Choroid plexus epithelial cell (primary cell): Measurements from ENCODE around the gene SMG1.
A peak's percentile ranks its signal among the peaks of the same experiment; 100 is the strongest.
"Not testable (repeated sequence)": the region's sequence is repeated elsewhere in the genome, so short reads cannot be mapped to it uniquely, and the experiment has no call there.

ENCODE experiments used
- DNase-seq: peaks from one replicate; pipeline ENCODE4 v3.0.0-alpha.2; 2010; ENCODE audit warnings: low read depth
- H3K4me3 ChIP-seq: 2 replicates; pipeline ENCODE4 v1.5.1; 2011; ENCODE audit warnings: low read depth, mild to moderate bottlenecking, control low read depth, low read length, moderate library complexity
- TF ChIP-seq, protein P1 (sequence below): conservative IDR thresholded peaks from 2 replicates; pipeline ENCODE4 v1.5.1; 2011; ENCODE audit warnings: low read depth, mild to moderate bottlenecking, control low read depth, inconsistent platforms, low read length, moderate library complexity

SMG1 gene

DNA sequence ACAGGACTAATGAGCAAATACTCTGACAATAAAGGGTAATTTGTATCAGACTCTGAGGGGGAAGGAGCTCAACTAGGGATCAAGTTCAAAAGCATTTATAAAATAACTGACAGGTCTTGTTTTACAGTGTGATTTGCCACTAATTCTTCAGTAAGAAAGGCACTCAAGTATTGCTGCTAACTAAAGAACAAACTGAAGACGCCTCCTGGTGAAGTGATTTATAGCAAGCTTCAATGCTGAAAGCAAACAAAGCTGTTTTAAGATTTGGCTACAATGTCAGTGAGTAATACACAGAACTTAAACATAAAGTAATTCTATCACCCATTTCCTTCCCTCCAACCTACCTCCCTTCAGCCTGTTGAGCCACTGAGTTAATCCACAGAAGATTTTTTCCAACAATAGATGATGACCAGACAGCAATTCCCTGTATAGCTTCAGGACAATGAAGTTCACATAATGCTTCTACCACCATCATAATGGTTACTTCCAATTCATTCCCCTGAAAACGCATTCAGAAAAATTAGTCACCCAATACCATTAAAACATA is 59.9 kb downstream of the SMG1 start:
- DNase-seq: peak; percentile 60
- not testable (repeated sequence) for H3K4me3 ChIP-seq
- TF ChIP-seq, protein P1, sequence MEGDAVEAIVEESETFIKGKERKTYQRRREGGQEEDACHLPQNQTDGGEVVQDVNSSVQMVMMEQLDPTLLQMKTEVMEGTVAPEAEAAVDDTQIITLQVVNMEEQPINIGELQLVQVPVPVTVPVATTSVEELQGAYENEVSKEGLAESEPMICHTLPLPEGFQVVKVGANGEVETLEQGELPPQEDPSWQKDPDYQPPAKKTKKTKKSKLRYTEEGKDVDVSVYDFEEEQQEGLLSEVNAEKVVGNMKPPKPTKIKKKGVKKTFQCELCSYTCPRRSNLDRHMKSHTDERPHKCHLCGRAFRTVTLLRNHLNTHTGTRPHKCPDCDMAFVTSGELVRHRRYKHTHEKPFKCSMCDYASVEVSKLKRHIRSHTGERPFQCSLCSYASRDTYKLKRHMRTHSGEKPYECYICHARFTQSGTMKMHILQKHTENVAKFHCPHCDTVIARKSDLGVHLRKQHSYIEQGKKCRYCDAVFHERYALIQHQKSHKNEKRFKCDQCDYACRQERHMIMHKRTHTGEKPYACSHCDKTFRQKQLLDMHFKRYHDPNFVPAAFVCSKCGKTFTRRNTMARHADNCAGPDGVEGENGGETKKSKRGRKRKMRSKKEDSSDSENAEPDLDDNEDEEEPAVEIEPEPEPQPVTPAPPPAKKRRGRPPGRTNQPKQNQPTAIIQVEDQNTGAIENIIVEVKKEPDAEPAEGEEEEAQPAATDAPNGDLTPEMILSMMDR: peak; percentile 10

DNA sequence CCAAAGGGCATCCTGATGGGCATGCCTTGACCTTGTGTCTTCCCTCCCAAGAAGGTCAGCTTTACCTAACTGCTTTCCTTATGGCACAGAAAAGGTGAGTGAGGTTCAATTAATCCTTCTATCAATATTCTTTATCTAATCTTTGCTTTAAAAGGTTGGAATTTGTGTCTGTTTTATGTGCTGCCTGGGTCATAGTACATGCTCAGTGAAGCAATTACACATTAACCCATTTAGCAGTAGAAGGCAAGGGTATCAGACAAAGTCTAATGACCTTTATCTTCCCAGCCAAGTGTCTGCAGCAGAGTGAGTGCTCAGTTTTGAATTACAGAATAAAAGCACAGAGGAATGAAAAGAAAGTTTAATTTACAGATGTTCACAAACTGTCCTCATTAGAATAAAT is 63.3 kb downstream of the SMG1 start:
- DNase-seq, H3K4me3 ChIP-seq: not testable (repeated sequence)

DNA sequence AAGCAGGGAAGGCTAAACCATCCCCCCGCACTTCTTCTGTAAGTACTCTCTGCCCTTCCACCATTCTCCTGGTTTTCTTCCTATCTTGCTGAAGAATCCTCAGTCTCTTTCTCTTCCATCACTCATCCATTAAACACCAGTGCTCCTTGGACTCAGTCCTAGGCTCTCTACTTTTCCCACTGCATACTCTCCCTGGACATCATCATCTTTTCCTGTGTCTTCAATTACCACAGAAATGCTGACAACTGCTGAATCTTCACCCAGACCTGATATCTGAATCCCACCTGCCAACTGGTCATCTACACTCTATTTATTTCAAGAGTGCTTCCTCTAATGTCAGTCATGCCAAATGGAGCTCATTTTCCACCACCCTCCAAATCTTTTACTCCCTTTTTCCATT is 71.0 kb downstream of the SMG1 start:
- TF ChIP-seq, protein P1: no peak
- DNase-seq: no peak
- no peak overlapping the region for H3K4me3 ChIP-seq

DNA sequence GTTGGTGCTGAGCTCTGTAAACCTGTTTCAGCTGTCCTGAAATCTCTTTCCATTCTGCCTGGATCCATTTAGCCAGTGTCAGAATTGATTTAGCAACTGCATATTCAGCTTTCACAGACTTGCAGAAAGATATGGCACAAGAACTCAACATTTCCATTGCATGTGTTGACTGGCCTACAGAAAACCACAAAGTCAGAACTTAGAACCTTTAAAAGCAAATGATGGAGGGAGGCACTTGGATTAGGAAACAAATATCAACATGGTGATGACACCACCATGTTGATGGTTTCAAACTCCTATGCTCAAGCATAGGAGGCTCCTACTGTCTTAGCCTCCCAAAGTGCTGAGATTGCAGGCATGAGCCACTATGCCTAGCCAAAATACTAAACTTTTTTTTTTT is 72.5 kb downstream of the SMG1 start:
- H3K4me3 ChIP-seq: no peak overlapping the region
- TF ChIP-seq, protein P1: no peak

DNA sequence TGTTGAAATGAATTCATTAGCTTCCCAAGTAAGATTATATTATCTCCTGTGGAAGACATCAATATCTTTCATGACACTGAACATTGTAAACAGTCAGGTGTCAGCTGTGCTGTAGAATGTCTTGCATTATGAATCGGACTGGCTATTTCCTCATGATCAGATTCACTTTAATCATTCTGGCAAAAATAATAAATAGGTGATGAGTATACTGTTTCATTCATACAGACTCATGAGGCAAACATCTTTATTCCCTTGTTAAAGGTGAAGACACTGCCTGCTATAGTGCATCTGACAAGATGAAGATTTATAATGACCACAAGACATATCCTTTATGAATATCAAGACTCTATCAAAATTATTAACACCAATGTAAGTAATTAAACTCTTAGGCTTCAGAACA is 73.6 kb downstream of the SMG1 start:
- H3K4me3 ChIP-seq: no peak overlapping the region
- DNase-seq: no peak
- TF ChIP-seq, protein P1: no peak

More for the DNA sequence above, 72.5 kb downstream of the SMG1 start:
- DNase-seq: peak; percentile 57

DNA sequence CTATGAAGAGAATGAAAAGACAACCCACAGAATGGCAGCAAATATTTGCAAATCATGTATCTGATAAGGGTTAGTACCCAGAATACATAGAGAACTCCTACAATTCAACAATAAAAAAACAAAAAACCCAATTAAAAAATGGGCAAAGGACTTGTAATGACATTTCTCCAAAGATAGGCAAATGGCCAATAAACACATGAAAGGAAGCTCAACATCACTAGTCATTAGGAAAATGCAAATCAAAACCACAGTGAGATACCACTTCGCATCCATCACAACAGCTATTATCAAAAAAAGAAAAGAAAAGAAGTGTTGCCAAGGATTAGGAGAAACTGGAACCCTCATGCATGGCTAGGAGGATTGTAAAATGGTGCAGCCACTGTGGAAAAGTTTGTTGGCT is 79.8 kb downstream of the SMG1 start:
- no peak overlapping the region for H3K4me3 ChIP-seq
- DNase-seq: no peak
- TF ChIP-seq, protein P1: no peak

DNA sequence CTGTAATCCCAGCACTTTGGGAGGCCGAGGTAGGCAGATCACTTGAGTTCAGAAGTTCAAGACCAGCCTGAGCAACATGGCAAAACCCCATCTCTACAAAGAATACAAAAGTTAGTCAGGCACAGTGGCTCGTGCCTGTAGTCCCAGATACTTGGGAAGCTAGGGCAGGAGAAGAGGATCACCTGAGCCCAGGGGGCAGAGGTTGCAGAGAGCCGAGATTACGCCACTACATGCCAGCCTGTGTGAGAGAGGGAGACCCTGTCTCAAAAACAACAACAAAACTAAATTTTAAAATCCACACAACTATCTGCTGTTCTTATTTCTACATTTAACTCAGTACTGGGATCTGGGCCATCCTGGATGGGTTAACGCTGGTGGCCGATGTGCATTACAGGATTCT is 83.6 kb downstream of the SMG1 start:
- DNase-seq: no peak
- TF ChIP-seq, protein P1: no peak
- H3K4me3 ChIP-seq: no peak overlapping the region
